ENCODE results near the gene PRRT4. TPM values are rescaled to one million over a fixed set of nuclear protein-coding genes. Genes with fewer than 3 reads are reported as not detected.
A peak's percentile ranks its signal among the peaks of the same experiment; 100 is the strongest.

The PRRT4 gene
- total RNA-seq, 1 donor: not detected

- H3K4me3 ChIP-seq (ENCODE audit: low read depth, low read length): no peak overlapping the region
- DNase-seq (ENCODE audit: low read depth): no peak
- TF ChIP-seq, protein P1, sequence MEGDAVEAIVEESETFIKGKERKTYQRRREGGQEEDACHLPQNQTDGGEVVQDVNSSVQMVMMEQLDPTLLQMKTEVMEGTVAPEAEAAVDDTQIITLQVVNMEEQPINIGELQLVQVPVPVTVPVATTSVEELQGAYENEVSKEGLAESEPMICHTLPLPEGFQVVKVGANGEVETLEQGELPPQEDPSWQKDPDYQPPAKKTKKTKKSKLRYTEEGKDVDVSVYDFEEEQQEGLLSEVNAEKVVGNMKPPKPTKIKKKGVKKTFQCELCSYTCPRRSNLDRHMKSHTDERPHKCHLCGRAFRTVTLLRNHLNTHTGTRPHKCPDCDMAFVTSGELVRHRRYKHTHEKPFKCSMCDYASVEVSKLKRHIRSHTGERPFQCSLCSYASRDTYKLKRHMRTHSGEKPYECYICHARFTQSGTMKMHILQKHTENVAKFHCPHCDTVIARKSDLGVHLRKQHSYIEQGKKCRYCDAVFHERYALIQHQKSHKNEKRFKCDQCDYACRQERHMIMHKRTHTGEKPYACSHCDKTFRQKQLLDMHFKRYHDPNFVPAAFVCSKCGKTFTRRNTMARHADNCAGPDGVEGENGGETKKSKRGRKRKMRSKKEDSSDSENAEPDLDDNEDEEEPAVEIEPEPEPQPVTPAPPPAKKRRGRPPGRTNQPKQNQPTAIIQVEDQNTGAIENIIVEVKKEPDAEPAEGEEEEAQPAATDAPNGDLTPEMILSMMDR (IDR thresholded peaks at IDR 0.05; ENCODE audit: insufficient read depth, low read depth, low read length): no peak
Measured at GRCh38 chr7:128407233-128407589, 45.7 kb upstream of the PRRT4 start.

GRCh38 chr7:128406314-128407232 lies 45.1 kb upstream of the PRRT4 start:
- DNase-seq (ENCODE audit: low read depth): no peak
- peak overlapping the region; percentile 12 for H3K4me3 ChIP-seq (ENCODE audit: low read depth, low read length)
- TF ChIP-seq, protein P1 (IDR thresholded peaks at IDR 0.05; ENCODE audit: insufficient read depth, low read depth, low read length): no peak

DNA sequence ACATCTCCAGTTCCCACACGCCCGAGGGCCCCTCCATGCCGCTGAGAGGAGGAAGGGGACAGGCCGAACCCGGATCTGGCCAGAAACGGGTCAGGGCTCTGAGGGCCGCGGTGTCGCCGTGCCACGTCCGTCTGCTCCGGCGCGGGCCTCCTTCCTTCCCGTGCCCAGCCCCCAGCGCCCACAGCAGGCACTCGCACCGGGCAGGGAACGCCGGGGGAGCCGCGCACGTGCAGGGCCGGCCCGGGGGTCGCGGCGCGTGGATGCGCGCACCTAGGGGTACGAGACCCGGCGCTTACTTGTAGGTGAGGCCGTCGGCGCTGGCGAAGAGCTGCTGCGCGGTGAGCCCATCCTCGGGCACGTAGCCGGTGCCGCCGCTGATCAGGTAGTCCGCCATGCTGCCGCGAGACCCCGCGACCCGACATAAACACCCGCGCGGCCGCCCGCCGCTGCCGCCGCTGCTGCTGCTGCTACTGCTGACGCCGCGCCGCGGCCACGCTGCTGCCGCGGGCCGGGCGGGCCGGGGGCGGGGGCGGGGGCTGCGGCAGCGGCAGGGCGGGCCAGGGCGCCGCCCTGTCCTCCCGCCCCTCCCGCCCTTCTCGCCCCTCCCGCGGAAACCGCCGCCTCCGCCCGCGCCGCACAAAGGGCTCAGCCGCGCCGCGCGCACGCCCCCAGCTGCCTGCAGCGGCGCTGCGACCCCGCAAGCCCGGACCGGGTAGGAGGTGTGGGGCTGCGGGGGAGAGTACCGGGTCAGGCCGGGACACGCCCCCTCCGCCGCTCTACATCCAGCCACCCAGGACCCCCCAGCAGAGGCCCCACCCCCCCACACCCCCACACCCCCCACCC lies 44.2 kb upstream of the PRRT4 start:
- TF ChIP-seq, protein P1 (IDR thresholded peaks at IDR 0.05; ENCODE audit: insufficient read depth, low read depth, low read length): no peak
- peak overlapping the region; percentile 66 for H3K4me3 ChIP-seq (ENCODE audit: low read depth, low read length)
- peak; percentile 29 for DNase-seq (ENCODE audit: low read depth)

DNA sequence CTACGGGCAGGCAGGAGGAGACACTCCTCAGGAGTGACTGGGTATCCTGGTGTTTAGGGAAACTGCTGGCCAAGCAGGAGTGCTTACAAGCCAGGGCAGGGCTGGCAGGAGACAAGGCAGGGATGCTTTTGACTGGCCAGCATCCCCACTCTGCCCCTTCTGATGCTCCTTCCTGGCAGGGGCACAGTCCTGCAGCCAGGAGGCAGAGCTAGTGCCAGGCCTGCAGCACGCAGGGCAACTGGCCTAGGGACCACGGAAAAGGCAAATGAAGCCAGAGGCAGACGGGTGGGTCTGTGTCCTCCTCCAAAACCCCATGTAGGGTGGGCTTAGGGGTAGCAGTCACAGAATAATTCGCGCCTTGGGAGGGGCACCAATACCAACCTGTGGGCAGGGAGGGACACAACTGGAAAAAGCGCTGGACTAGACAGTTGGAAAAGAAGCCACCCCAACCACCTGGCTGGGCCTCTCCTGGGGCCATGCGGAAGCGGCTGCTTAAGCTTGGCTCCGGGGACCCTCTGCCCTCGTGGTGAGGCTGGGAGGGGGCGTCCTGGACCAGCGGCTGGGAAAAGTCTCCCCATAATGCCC lies 43.5 kb upstream of the PRRT4 start:
- TF ChIP-seq, protein P1 (IDR thresholded peaks at IDR 0.05; ENCODE audit: insufficient read depth, low read depth, low read length): peak; percentile 33
- DNase-seq (ENCODE audit: low read depth): no peak
- H3K4me3 ChIP-seq (ENCODE audit: low read depth, low read length): peak overlapping the region; percentile 66

- TF ChIP-seq, protein P1 (IDR thresholded peaks at IDR 0.05; ENCODE audit: insufficient read depth, low read depth, low read length): no peak
- DNase-seq (ENCODE audit: low read depth): no peak
- peak overlapping the region; percentile 66 for H3K4me3 ChIP-seq (ENCODE audit: low read depth, low read length)
Measured at GRCh38 chr7:128404143-128404681, 42.7 kb upstream of the PRRT4 start.

GRCh38 chr7:128403676-128404075 lies 42.2 kb upstream of the PRRT4 start:
- H3K4me3 ChIP-seq (ENCODE audit: low read depth, low read length): no peak overlapping the region
- TF ChIP-seq, protein P1 (IDR thresholded peaks at IDR 0.05; ENCODE audit: insufficient read depth, low read depth, low read length): no peak
- DNase-seq (ENCODE audit: low read depth): no peak

All from fibroblast of villous mesenchyme (primary cell).